Globus pallidus (tissue), 1 donor: Measurements from ENCODE around the gene PHOSPHO2.
"Not testable (repeated sequence)": the region's sequence is repeated elsewhere in the genome, so short reads cannot be mapped to it uniquely, and the experiment has no call there.

Source experiments
- DNase-seq: peaks from one replicate; pipeline ENCODE4 v3.0.0-alpha.2; 2015; ENCODE audit warnings: low spot score

The PHOSPHO2 gene

DNA sequence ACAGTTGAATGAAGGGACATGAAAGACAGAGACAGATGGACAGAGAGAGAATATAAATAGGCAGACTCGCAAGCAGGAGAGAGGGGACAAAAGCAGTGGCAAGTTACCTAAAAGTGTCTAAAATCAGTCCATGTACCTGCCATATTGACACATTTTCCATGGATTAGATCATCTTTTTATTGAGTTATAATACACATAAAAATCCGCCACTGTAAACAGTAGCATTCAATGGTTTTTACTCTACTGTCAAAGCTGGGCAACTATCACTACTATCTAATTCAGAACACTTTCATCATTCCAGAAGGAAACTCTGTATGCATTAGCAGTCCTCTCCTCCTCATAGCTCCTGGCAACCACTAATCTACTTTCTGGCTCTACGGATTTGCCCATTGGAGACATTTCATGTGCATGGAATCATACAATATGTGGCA lies 10.1 kb upstream of the PHOSPHO2 start:
- DNase-seq, result no peak

- not testable (repeated sequence) for DNase-seq
These were observed 9.6 kb upstream of the PHOSPHO2 start for GRCh38 chr2:169684712-169685111.

GRCh38 chr2:169686825-169687224 lies 7.4 kb upstream of the PHOSPHO2 start:
- DNase-seq, result not testable (repeated sequence)

- DNase-seq, result not testable (repeated sequence)
These were observed 6.3 kb upstream of the PHOSPHO2 start for GRCh38 chr2:169687943-169688342.

GRCh38 chr2:169690958-169691357 lies 3.3 kb upstream of the PHOSPHO2 start:
- DNase-seq, result no peak

DNA sequence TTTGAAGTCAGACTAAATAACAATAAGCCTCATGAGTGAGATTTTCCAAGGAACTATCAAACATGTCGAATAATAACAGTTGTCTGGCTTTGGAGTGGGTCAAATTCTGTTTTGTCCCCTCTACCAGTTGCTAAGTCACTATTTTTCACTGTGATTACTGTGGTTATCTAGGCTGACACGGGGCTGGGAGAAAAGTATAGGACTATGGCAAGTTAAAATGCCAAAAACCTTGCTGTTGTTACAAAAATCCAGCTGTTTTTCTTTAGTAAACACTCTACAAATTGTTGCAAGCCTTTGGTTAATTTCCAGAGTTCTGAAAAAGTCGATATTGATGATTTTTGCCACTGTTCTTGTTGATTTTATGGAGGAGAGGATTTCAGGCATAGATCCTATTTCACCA lies 1.6 kb upstream of the PHOSPHO2 start:
- no peak for DNase-seq

DNA sequence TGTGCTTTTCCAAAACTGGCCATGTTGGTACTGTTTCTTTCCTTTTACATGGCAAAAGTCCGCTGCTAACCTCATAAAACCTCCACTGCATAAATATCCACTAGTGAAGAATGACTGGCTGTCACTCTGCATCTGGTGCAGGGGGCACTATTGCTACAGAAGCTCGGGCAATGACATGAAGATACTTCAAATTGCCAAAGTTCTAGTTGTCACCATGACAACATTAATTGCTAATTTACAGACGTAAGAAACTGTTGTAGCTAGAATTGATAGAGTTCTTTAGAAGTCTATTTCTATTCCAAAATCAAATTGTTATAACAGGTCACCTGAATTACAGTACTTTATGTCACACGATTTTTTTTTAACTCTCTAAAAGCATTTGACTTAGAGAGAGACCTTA lies 909 bp upstream of the PHOSPHO2 start:
- peak; percentile 42 for DNase-seq

DNA sequence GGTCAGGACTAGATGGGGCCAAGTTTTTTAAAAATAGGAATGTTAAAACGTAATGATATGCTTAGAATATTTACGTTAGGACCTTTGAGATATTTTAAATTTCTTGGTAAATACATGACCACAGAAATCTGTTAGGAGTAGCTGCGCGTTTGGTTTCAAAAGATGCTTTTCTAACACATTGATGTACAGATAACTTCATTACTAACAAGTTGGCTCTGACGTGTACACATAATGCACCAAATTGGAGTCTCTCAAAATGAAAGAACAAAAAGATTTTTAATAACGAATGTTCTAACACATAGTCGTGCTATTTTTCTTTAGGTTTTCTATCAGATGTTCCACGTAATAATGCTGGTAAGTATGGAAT lies 608 bp downstream of the PHOSPHO2 start:
- DNase-seq, result no peak

- no peak for DNase-seq
These were observed 2.1 kb downstream of the PHOSPHO2 start for GRCh38 chr2:169696381-169696780.

GRCh38 chr2:169699173-169699572 lies 4.9 kb downstream of the PHOSPHO2 start:
- not testable (repeated sequence) for DNase-seq

- DNase-seq, result no peak
These were observed 8.7 kb downstream of the PHOSPHO2 start for GRCh38 chr2:169702996-169703395.

- DNase-seq, result no peak
These were observed 10.0 kb downstream of the PHOSPHO2 start for GRCh38 chr2:169704160-169704708.

GRCh38 chr2:169705927-169706326 lies 11.7 kb downstream of the PHOSPHO2 start:
- no peak for DNase-seq

DNA sequence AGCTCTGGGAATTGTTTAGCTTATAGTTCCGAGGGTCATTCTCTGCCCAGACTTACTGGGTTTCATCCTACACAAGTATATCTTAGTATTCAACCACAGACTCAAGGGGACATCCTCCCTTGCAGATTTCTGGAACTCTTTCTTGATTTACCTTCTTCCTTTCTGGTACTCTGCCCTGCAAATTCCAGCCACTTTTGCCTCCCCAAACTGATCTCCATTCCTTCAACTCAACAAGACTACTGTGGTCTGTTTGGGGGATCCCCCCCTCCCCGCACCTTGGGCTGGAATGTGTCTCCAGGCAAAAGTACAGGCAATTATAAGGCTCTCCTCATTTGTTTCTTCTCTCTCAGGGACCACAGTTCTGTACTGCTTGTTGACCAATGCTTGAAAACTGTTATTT lies 13.4 kb downstream of the PHOSPHO2 start:
- no peak for DNase-seq

GRCh38 chr2:169709331-169709730 lies 15.1 kb downstream of the PHOSPHO2 start:
- DNase-seq, result no peak

GRCh38 chr2:169709981-169710380 lies 15.7 kb downstream of the PHOSPHO2 start:
- no peak for DNase-seq

DNA sequence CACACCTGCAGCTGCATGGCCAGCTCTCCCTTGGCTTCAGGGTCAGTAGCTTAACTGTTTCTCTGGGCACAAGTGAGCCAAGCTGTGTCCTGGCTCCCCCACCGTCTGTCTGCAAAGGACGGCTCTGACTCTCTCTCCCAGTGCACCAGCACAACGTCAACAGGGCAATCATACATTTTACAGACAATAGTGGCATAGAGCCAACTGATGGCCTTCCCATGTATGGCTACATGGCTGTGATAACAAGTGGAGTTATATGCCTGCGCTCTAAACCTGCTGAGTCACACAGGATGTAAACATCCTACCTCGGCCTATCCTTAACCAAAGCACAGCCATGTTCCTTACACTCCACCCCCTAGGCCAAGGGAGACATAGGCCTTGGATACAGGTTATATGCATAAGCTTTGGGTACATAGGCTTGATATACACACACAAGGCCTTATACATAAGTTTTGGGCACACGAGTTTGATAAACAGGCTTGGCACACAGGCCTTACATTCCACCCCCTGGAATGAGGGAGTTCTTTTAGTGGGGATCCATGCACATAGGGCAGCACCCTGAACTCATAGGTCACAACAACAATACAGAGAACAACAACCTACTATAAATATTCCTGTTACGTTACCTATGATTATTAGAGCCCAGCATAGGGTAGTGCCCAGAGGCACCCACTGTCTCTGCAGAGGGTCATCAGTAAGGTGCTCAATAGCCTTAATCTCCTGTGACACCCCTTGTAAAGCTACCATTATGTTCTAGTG lies 17.7 kb downstream of the PHOSPHO2 start:
- DNase-seq, result no peak

GRCh38 chr2:169712791-169713227 lies 18.5 kb downstream of the PHOSPHO2 start:
- DNase-seq, result no peak

GRCh38 chr2:169713331-169713730 lies 19.1 kb downstream of the PHOSPHO2 start:
- no peak for DNase-seq

- peak; percentile 78 for DNase-seq
These were observed 20.4 kb downstream of the PHOSPHO2 start for GRCh38 chr2:169714699-169715098.

DNA sequence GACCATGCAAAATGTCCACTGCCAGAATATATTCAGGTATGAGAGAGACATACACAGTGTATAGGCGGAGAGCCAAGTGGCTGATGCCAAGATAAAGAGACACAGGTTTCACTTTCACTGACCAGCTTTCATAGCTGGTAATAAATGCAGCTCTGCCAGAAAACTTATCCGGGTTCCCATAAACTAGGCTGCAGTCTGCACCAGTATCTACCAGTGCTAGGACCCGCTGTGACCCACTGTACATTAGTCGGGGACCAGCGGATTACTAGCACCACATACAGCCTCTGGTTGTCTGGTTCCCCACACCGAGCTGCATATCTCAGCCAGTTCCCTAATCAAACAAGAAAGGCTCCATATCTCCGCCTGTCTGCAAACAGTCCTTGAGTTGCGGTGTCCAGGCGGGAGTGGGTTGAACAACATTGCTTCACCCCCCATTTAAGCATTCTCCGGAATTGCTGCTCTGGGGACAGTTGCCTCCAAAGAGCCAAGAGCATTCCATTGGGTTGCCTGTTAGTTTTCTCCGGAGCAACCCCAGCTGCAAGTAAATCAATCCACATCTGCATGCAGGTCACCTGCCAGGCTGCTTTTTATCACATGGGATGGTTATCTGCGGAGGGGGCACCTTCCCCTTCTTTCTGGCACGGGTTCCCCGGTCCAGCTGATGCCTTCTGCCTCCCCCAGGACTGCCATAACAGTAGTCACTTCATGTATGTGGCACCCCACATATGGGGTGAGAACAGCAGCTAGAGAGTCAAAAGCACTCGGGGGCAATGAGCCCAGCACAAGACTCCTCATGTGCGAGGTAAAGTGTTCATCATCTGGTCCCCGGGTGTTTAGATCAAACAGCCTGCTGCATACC lies 21.3 kb downstream of the PHOSPHO2 start:
- no peak for DNase-seq

DNA sequence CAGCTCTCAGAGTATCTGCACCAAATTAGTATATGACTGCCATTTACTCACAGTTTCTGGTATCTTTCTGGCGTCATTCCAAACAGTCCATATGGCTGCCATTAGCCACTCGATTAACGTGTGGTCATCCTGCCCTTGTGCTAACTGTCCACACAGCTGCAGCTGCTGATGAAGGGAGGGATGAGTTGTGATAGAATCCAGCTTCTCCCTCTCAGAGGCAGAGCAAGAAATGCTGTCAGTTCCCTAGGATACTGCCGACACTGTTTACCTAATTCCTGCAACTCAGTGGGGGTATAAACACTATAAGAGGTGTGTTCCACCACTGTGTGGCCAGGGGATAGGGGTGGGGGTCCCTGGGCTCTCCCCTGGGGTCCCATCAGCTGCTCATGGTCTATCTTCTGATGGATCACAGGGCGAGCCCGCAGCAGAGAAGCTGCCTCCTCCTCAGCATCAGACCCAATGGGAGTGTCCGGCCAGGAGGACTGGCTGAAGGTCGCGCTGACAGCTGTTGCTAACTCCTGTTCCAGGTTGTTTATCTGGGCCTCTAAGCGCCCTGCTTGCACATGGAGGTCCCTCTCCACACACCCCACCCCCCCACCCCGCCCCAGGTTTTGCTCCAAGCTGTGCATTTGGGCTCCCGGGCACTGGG lies 22.1 kb downstream of the PHOSPHO2 start:
- DNase-seq, result no peak
